Activated naive CD8-positive, alpha-beta T cell treated with anti-CD3 and anti-CD28 coated beads for 36 hours (primary cell): ENCODE results near the gene SLC19A1. TPM values are rescaled to one million over a fixed set of nuclear protein-coding genes. Genes with fewer than 3 reads are reported as not detected.
A peak's percentile ranks its signal among the peaks of the same experiment; 100 is the strongest.

ENCODE experiments used
- DNase-seq: peaks from one replicate; pipeline ENCODE4 v3.0.0; 2021
- H3K27ac Mint-ChIP-seq: one replicate; pipeline ENCODE4 v1.8.0; 2022; ENCODE audit warnings: mild to moderate bottlenecking, moderate library complexity, mixed read lengths
- H3K27me3 Mint-ChIP-seq: one replicate; pipeline ENCODE4 v1.8.0; 2022; ENCODE audit warnings: mild to moderate bottlenecking, mixed read lengths
- H3K36me3 Mint-ChIP-seq: one replicate; pipeline ENCODE4 v1.8.0; 2021; ENCODE audit warnings: mild to moderate bottlenecking, mixed read lengths
- H3K4me1 Mint-ChIP-seq: one replicate; pipeline ENCODE4 v1.8.0; 2021; ENCODE audit warnings: mixed read lengths
- H3K4me3 Mint-ChIP-seq: one replicate; pipeline ENCODE4 v1.8.0; 2022; ENCODE audit warnings: mild to moderate bottlenecking, moderate library complexity, mixed read lengths
- H3K9me3 Mint-ChIP-seq: one replicate; pipeline ENCODE4 v1.8.0; 2022; ENCODE audit warnings: mixed read lengths
- total RNA-seq, 2 experiments: library from RNA; stranded (reverse); gene quantifications; one replicate each; pipeline ENCODE4 v1.2.3, GENCODE V29; 2021

Gene SLC19A1
- total RNA-seq, 2 experiments from 2014 or later, result 63.2 to 64.0 TPM

- Mint-ChIP-seq H3K9me3 (peaks cover 34% of the 10 kb centered on the region), H3K4me1 (peaks cover 14% of the 10 kb centered on the region), H3K27me3 (no peaks in the 10 kb centered on the region), H3K4me3 (no peak overlapping the region), H3K36me3 (peaks cover 42% of the 10 kb centered on the region), H3K27ac (no peak overlapping the region)
- no peak for DNase-seq
These were observed 26.1 kb downstream of the SLC19A1 start for GRCh38 chr21:45516071-45516670.

GRCh38 chr21:45515241-45516061 is 26.8 kb downstream of the SLC19A1 start:
- Mint-ChIP-seq H3K36me3 (peaks cover 35% of the 10 kb centered on the region), H3K27ac (no peak overlapping the region), H3K27me3 (no peaks in the 10 kb centered on the region), H3K4me3 (no peak overlapping the region), H3K4me1 (peaks cover 14% of the 10 kb centered on the region), H3K9me3 (peaks cover 27% of the 10 kb centered on the region)
- DNase-seq, result no peak

GRCh38 chr21:45514311-45515021 is 27.8 kb downstream of the SLC19A1 start:
- Mint-ChIP-seq H3K36me3 (peaks cover 25% of the 10 kb centered on the region), H3K27me3 (no peaks in the 10 kb centered on the region), H3K4me3 (no peak overlapping the region), H3K9me3 (peaks cover 17% of the 10 kb centered on the region), H3K27ac (no peak overlapping the region), H3K4me1 (peaks cover 14% of the 10 kb centered on the region)
- DNase-seq, result no peak

- Mint-ChIP-seq H3K9me3 (peaks cover 11% of the 10 kb centered on the region), H3K27ac (no peak overlapping the region), H3K4me3 (no peak overlapping the region), H3K27me3 (no peaks in the 10 kb centered on the region), H3K36me3 (peaks cover 19% of the 10 kb centered on the region), H3K4me1 (peaks cover 14% of the 10 kb centered on the region)
- no peak for DNase-seq
These were observed 28.4 kb downstream of the SLC19A1 start for GRCh38 chr21:45513741-45514310.

- peaks cover 4% of the 10 kb centered on the region for H3K9me3 Mint-ChIP-seq
- H3K27ac Mint-ChIP-seq, result no peak overlapping the region
- H3K4me1 Mint-ChIP-seq, result peaks cover 8% of the 10 kb centered on the region
- peaks cover 13% of the 10 kb centered on the region for H3K36me3 Mint-ChIP-seq
- DNase-seq, result no peak
- H3K4me3 Mint-ChIP-seq, result no peak overlapping the region
- H3K27me3 Mint-ChIP-seq, result no peaks in the 10 kb centered on the region
These were observed 29.1 kb downstream of the SLC19A1 start for GRCh38 chr21:45513003-45513717.

- H3K9me3 Mint-ChIP-seq, result no peaks in the 10 kb centered on the region
- H3K27ac Mint-ChIP-seq, result no peak overlapping the region
These were observed 29.6 kb downstream of the SLC19A1 start for GRCh38 chr21:45512626-45513002.

GRCh38 chr21:45511661-45512431 is 30.4 kb downstream of the SLC19A1 start:
- no peaks in the 10 kb centered on the region for H3K4me1 Mint-ChIP-seq
- no peaks in the 10 kb centered on the region for H3K27me3 Mint-ChIP-seq
- no peak overlapping the region for H3K27ac Mint-ChIP-seq
- no peak for DNase-seq
- H3K36me3 Mint-ChIP-seq, result peaks cover 4% of the 10 kb centered on the region
- no peak overlapping the region for H3K4me3 Mint-ChIP-seq
- no peaks in the 10 kb centered on the region for H3K9me3 Mint-ChIP-seq

More at GRCh38 chr21:45512626-45513002, 29.6 kb downstream of the SLC19A1 start:
- no peak for DNase-seq
- Mint-ChIP-seq H3K4me1 (peaks cover 3% of the 10 kb centered on the region), H3K36me3 (peaks cover 9% of the 10 kb centered on the region), H3K27me3 (no peaks in the 10 kb centered on the region), H3K4me3 (no peak overlapping the region)

- DNase-seq, result no peak
- no peaks in the 10 kb centered on the region for H3K27me3 Mint-ChIP-seq
- peaks cover 4% of the 10 kb centered on the region for H3K36me3 Mint-ChIP-seq
- H3K4me3 Mint-ChIP-seq, result no peak overlapping the region
- no peaks in the 10 kb centered on the region for H3K9me3 Mint-ChIP-seq
- H3K27ac Mint-ChIP-seq, result no peak overlapping the region
- H3K4me1 Mint-ChIP-seq, result no peaks in the 10 kb centered on the region
These were observed 31.2 kb downstream of the SLC19A1 start for GRCh38 chr21:45511007-45511406.

GRCh38 chr21:45510466-45510955 is 31.7 kb downstream of the SLC19A1 start:
- Mint-ChIP-seq H3K9me3 (no peaks in the 10 kb centered on the region), H3K36me3 (peaks cover 4% of the 10 kb centered on the region), H3K4me3 (no peak overlapping the region), H3K4me1 (no peaks in the 10 kb centered on the region), H3K27me3 (no peaks in the 10 kb centered on the region), H3K27ac (no peak overlapping the region)
- DNase-seq, result no peak

GRCh38 chr21:45509566-45510465 is 32.4 kb downstream of the SLC19A1 start:
- no peaks in the 10 kb centered on the region for H3K4me1 Mint-ChIP-seq
- DNase-seq, result no peak
- no peak overlapping the region for H3K4me3 Mint-ChIP-seq
- no peaks in the 10 kb centered on the region for H3K27me3 Mint-ChIP-seq
- peaks cover 4% of the 10 kb centered on the region for H3K36me3 Mint-ChIP-seq
- no peaks in the 10 kb centered on the region for H3K9me3 Mint-ChIP-seq
- H3K27ac Mint-ChIP-seq, result no peak overlapping the region

GRCh38 chr21:45508607-45509565 is 33.4 kb downstream of the SLC19A1 start:
- H3K9me3 Mint-ChIP-seq, result no peaks in the 10 kb centered on the region
- no peaks in the 10 kb centered on the region for H3K4me1 Mint-ChIP-seq
- H3K27me3 Mint-ChIP-seq, result no peaks in the 10 kb centered on the region
- peak overlapping the region; percentile 60 for H3K27ac Mint-ChIP-seq
- no peak for DNase-seq
- H3K4me3 Mint-ChIP-seq, result no peak overlapping the region
- H3K36me3 Mint-ChIP-seq, result peaks cover 1% of the 10 kb centered on the region

GRCh38 chr21:45507888-45508508 is 34.2 kb downstream of the SLC19A1 start:
- Mint-ChIP-seq H3K36me3 (peaks cover 1% of the 10 kb centered on the region), H3K27ac (peak overlapping the region; percentile 60), H3K27me3 (no peaks in the 10 kb centered on the region), H3K4me3 (no peak overlapping the region), H3K4me1 (no peaks in the 10 kb centered on the region), H3K9me3 (peaks cover 1% of the 10 kb centered on the region)
- DNase-seq, result no peak
